Breast epithelium (tissue), 4 donors: ENCODE results near the gene TYW1. TPM values are rescaled to one million over a fixed set of nuclear protein-coding genes. Genes with fewer than 3 reads are reported as not detected.
"Not testable (repeated sequence)": the region's sequence is repeated elsewhere in the genome, so short reads cannot be mapped to it uniquely, and the experiment has no call there.

ENCODE experiments used
- DNase-seq, 2 donors: peaks; one replicate each; pipeline ENCODE4 v3.0.0-alpha.2; 2019; ENCODE audit warnings: low spot score in 2 of 2
- H3K27ac ChIP-seq, 2 donors: fragments of 200-600 bp; sonication (generic) in 1 of 2; one replicate each; pipeline ENCODE4 v1.5.1; 2016 to 2019; ENCODE audit warnings: mild to moderate bottlenecking in 1 of 2
- H3K27me3 ChIP-seq, 2 donors: fragments of 200-600 bp; sonication (generic) in 1 of 2; one replicate each; pipeline versions ENCODE4 v1.5.1 to v1.6.0; 2017 to 2019; ENCODE audit warnings: control low read depth in 1 of 2, mild to moderate bottlenecking in 1 of 2
- H3K36me3 ChIP-seq: fragments of 200-600 bp; one replicate; pipeline ENCODE4 v1.5.1; 2019
- H3K4me1 ChIP-seq, 2 donors: fragments of 200-600 bp; sonication (generic); one replicate each; pipeline ENCODE4 v1.5.1; 2016 to 2019; ENCODE audit warnings: control low read depth in 1 of 2
- H3K4me3 ChIP-seq, 3 donors: fragments of 200-600 bp; sonication (generic); 1 replicate in 2 of 3; 2 replicates in 1 of 3; pipeline ENCODE4 v1.5.1; 2016 to 2019; ENCODE audit warnings: mild to moderate bottlenecking in 3 of 3, moderate library complexity in 2 of 3
- H3K9me3 ChIP-seq, 2 donors: fragments of 200-600 bp; sonication (generic) in 1 of 2; one replicate each; pipeline ENCODE4 v1.5.1; 2016 to 2019; ENCODE audit warnings: control low read depth in 1 of 2
- POLR2A ChIP-seq: fragments of 450-650 bp; IDR thresholded peaks from one replicate; pipeline ENCODE4 v1.6.1; 2016; ENCODE audit warnings: antibody characterized with exemption, mild to moderate bottlenecking, moderate library complexity
- POLR2AphosphoS5 ChIP-seq, 3 donors: sonication (generic); formaldehyde crosslinking; IDR thresholded peaks; one replicate each; pipeline ENCODE4 v1.6.1; 2017; ENCODE audit warnings: antibody characterized with exemption in 3 of 3
- intact Hi-C: fragments of 100-400 bp; cut with DNase I; formaldehyde crosslinking; loops from one replicate; pipeline ENCODE4 v1.15.1; 2023; ENCODE audit warnings: low total_unique reads
- total RNA-seq, 3 donors: library from RNA; depleted of rRNA; stranded (reverse); fragments of >200 nt; gene quantifications; one replicate each; pipeline ENCODE4 v1.1.0, GENCODE V29; 2016
- TF ChIP-seq, protein P1 (sequence below), 3 donors: fragments of 450-650 bp; IDR thresholded peaks; one replicate each; pipeline ENCODE4 v1.5.1; 2016 to 2017; ENCODE audit warnings: antibody characterized with exemption in 3 of 3, mild to moderate bottlenecking in 3 of 3, moderate library complexity in 3 of 3

TYW1 gene
- total RNA-seq, 3 donors from 2014 or later: 16.0 to 26.2 (median 23.6) TPM

DNA sequence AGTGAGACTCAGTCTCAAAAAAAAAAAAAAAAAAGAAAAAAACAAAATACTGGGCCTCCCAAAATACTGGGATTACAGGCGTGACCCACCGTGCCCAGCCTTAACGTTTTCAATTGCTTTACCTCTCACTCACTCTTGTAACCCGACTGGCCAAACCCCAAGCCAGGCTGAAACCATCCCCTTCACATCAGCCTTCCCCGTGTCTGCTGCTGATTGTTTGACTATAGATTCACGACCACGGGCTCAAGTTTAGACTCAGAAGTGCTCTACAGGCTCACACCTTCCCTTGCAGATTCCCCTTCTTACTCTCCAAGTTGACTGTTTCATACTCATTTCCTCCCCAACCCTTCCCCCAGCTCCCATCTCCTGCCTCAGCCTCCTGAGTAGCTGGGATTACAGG lies 22.3 kb downstream of the TYW1 start:
- no peak overlapping the region for H3K27ac ChIP-seq
- H3K36me3 ChIP-seq: peaks cover 3% of the 10 kb centered on the region

DNA sequence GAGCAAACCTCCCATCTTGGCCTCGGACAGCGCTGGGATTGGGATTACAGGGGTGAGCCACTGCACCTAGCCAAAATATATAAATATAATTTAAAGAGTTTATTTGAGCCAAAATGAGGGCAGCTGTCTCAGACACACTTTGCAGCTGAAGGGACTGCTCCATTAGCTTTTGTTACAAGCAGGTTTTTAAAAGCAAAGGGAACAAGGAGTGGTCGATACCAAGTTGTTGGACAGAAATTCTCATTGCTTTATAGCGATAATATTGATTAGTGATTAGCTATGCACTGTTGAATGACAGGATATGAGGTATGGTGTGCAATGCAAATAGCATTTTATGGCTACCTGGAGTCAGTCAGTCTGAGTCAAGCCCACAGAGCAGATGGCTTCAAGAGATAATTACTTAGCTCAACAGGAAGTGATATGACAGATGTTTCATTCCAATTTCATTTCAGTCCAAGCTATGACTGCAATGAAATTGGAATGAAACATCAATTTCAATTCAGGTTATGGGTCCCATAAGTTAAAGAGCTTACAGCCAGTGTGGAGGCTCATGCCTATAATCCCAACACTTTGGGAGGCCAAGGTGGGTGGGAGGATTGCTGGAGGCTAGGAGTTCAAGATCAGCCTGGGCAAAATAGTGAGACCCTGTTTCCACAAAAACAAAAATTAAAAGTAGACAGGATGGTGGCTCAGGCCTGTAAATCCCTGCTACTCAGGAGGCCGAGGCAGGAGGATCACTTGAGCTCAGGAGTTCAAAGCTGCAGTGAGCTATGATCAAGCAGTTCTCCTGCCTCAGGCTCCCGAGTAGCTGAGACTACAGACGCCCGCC lies 23.1 kb downstream of the TYW1 start:
- Histone ChIP-seq H3K9me3 (no peaks in the 10 kb centered on the region), H3K36me3 (peaks cover 3% of the 10 kb centered on the region), H3K4me3 (no peak overlapping the region), H3K4me1 (no peaks in the 10 kb centered on the region), H3K27ac (no peak overlapping the region), H3K27me3 (no peaks in the 10 kb centered on the region)
- intact Hi-C loops: no loop called here
- DNase-seq: no peak
- TF ChIP-seq, protein P1, sequence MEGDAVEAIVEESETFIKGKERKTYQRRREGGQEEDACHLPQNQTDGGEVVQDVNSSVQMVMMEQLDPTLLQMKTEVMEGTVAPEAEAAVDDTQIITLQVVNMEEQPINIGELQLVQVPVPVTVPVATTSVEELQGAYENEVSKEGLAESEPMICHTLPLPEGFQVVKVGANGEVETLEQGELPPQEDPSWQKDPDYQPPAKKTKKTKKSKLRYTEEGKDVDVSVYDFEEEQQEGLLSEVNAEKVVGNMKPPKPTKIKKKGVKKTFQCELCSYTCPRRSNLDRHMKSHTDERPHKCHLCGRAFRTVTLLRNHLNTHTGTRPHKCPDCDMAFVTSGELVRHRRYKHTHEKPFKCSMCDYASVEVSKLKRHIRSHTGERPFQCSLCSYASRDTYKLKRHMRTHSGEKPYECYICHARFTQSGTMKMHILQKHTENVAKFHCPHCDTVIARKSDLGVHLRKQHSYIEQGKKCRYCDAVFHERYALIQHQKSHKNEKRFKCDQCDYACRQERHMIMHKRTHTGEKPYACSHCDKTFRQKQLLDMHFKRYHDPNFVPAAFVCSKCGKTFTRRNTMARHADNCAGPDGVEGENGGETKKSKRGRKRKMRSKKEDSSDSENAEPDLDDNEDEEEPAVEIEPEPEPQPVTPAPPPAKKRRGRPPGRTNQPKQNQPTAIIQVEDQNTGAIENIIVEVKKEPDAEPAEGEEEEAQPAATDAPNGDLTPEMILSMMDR (IDR thresholded peaks at IDR 0.05): no peak
- TF ChIP-seq POLR2A (no peak), POLR2AphosphoS5 (IDR thresholded peaks at IDR 0.05) (no peak)

More for the DNA sequence above, 22.3 kb downstream of the TYW1 start:
- Histone ChIP-seq H3K27me3 (no peaks in the 10 kb centered on the region), H3K4me1 (no peaks in the 10 kb centered on the region), H3K9me3 (no peaks in the 10 kb centered on the region), H3K4me3 (no peak overlapping the region)
- TF ChIP-seq POLR2AphosphoS5 (IDR thresholded peaks at IDR 0.05): no peak
- TF ChIP-seq, protein P1 (IDR thresholded peaks at IDR 0.05): no peak
- TF ChIP-seq POLR2A: no peak
- DNase-seq: no peak
- intact Hi-C loops: no loop called here

DNA sequence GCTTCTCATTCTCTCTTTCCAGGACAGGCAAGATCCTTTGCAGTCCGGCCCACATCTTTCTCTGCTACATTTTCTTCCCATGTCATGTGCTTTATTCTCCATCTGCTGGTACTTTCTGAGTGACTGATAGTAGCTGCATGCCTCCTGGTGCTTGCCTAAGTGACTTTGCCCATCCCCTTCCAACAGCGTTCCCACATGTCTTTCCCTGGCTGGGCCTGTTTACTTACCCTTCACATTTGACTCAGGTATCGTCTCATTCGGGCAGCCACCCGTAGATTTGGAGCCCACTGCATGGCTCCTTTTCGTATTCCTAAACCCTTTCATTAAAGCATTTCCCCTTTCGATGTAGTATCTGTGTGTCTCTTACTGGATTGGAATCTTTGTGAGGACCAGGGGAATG lies 24.6 kb downstream of the TYW1 start:
- H3K4me1 ChIP-seq: no peaks in the 10 kb centered on the region
- H3K36me3 ChIP-seq: peaks cover 3% of the 10 kb centered on the region
- TF ChIP-seq POLR2A (no peak), POLR2AphosphoS5 (IDR thresholded peaks at IDR 0.05) (no peak)
- TF ChIP-seq, protein P1 (IDR thresholded peaks at IDR 0.05): no peak
- DNase-seq: no peak
- no peak overlapping the region for H3K4me3 ChIP-seq
- no peaks in the 10 kb centered on the region for H3K9me3 ChIP-seq
- no peaks in the 10 kb centered on the region for H3K27me3 ChIP-seq
- intact Hi-C loops: no loop called here
- H3K27ac ChIP-seq: no peak overlapping the region

DNA sequence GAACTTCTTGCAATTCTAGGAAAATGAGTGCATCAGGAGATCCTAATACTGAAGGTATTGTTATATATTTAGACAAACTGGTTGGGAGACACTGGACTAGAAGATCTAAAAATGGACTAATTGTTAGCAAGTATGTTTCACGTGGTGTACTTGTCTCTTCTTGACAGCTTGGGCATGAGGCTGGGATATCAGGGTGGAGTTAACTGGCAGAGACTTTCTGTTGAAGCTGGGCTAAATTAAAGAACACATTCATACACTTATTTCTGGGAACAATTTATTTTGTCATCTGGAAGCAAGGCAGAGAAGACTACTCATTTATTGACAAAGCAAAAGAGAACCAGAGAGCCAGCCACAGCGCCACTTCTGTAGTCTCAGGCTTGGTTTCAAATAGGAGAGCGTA lies 25.9 kb downstream of the TYW1 start:
- Histone ChIP-seq H3K27me3 (no peaks in the 10 kb centered on the region), H3K4me1 (no peaks in the 10 kb centered on the region), H3K9me3 (no peaks in the 10 kb centered on the region), H3K27ac (no peak overlapping the region), H3K4me3 (no peak overlapping the region), H3K36me3 (peaks cover 3% of the 10 kb centered on the region)
- DNase-seq: no peak
- intact Hi-C loops: no loop called here
- TF ChIP-seq, protein P1 (IDR thresholded peaks at IDR 0.05): no peak
- TF ChIP-seq POLR2A (no peak), POLR2AphosphoS5 (IDR thresholded peaks at IDR 0.05) (no peak)

DNA sequence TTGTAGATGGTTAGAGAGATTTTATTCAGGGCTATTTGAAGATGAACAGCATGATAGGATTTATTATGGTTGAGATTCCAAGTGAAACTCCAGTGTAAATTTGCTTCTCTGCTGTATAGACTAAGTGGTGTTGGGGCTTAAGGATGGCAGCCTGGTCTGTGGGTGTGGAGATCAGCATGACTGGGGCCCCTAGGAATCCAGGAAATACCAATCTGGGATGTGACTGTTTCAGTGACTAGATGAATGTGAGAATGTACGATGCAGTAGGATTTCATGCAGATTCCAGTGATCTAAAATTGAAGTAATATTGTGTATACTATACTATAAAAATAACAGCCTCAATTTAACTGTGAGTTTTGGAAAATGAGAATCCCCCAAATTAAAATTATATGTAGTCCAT lies 28.8 kb downstream of the TYW1 start:
- H3K9me3 ChIP-seq, H3K4me1 ChIP-seq, H3K27ac ChIP-seq, DNase-seq, intact Hi-C loops, H3K4me3 ChIP-seq, H3K36me3 ChIP-seq, H3K27me3 ChIP-seq: not testable (repeated sequence)

DNA sequence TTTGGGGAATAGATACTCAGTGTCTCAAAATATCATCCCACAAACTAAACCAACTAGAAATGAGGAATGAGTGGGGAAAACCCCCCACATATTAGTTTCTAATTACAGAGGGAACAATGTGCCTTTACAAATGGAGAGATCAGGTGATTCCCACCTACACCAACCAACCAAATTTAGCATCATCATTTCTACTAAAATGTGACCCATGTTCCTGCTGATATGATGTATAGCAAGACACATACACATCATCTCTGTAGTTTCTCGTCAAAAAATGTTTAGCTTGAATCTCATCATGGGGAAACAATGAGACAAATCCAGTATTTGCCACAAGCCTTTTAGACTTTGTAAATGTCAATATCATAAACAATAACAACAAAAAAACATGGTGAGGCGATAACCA lies 35.1 kb downstream of the TYW1 start:
- intact Hi-C loops, H3K4me1 ChIP-seq, H3K9me3 ChIP-seq, DNase-seq, H3K36me3 ChIP-seq, H3K4me3 ChIP-seq, H3K27ac ChIP-seq, H3K27me3 ChIP-seq: not testable (repeated sequence)
